Mucosa of descending colon (tissue), 3 donors: Measurements from ENCODE around the gene RNF145. TPM values are rescaled to one million over a fixed set of nuclear protein-coding genes. Genes with fewer than 3 reads are reported as not detected.
A peak's percentile ranks its signal among the peaks of the same experiment; 100 is the strongest.

Experiments used
- ATAC-seq: fragments of 200-7000 bp; cut with Tn5 transposase; one replicate; pipeline ENCODE4 v1.9.1; 2020; ENCODE audit warnings: mild to moderate bottlenecking, moderate library complexity
- DNase-seq, 3 donors: peaks; one replicate each; pipeline ENCODE4 v3.0.0-alpha.2; 2020
- H3K36me3 ChIP-seq: fragments of 200-600 bp; one replicate; pipeline ENCODE4 v1.8.0; 2021; ENCODE audit warnings: low read depth, mild to moderate bottlenecking
- H3K4me1 ChIP-seq: fragments of 200-600 bp; one replicate; pipeline ENCODE4 v1.8.0; 2021; ENCODE audit warnings: low read depth, mild to moderate bottlenecking
- H3K4me3 ChIP-seq: fragments of 200-600 bp; one replicate; pipeline ENCODE4 v1.8.0; 2021; ENCODE audit warnings: mild to moderate bottlenecking
- H3K9me3 ChIP-seq: fragments of 200-600 bp; one replicate; pipeline ENCODE4 v1.8.0; 2021; ENCODE audit warnings: mild to moderate bottlenecking
- CTCF ChIP-seq: fragments of 200-600 bp; IDR thresholded peaks from one replicate; pipeline ENCODE4 v1.8.0; 2022; ENCODE audit warnings: antibody characterized with exemption, mild to moderate bottlenecking
- intact Hi-C, 2 donors: fragments of 100-400 bp; cut with DNase I in 1 of 2; cut with micrococcal nuclease in 1 of 2; formaldehyde crosslinking; loops; one replicate each; pipeline versions ENCODE4 v1.11.0 to v1.11.1; 2022; cut with DNase I, micrococcal nuclease
- total RNA-seq, 3 donors: library from RNA; stranded (reverse); fragmentation: NEBNext Ultra II Directional in 2 of 3; extraction: Animal tissue kit (Norgen Biotek cat#: 25700) in 2 of 3; gene quantifications; one replicate each; pipeline versions ENCODE4 v1.2.1 to v1.2.4, GENCODE V29; 2021 to 2023
- donor health status: DM: no; HTN: no; CAD: no; lungs with moderate emphysema.
- donor health status: DM: no; HTN: no; CAD: no.
- donor health status: DM: no; HTN: yes; CAD: no.

RNF145 gene
- total RNA-seq, 3 donors from 2014 or later, result 50.0 to 72.6 (median 57.2) TPM

- intact Hi-C loops, result no loop called here
- no peaks in the 10 kb centered on the region for H3K4me1 ChIP-seq
- TF ChIP-seq CTCF, result no peak
These were observed 27.7 kb downstream of the RNF145 start for GRCh38 chr5:159181651-159182050.

GRCh38 chr5:159181152-159181551 lies 28.2 kb downstream of the RNF145 start:
- DNase-seq (no peak), ATAC-seq (no peak)
- no peak overlapping the region for H3K4me3 ChIP-seq
- no peaks in the 10 kb centered on the region for H3K36me3 ChIP-seq
- H3K9me3 ChIP-seq, result no peaks in the 10 kb centered on the region
- intact Hi-C loops, result no loop called here
- H3K4me1 ChIP-seq, result no peaks in the 10 kb centered on the region
- TF ChIP-seq CTCF, result no peak

More at GRCh38 chr5:159181651-159182050, 27.7 kb downstream of the RNF145 start:
- no peak overlapping the region for H3K4me3 ChIP-seq
- no peak for DNase-seq
- H3K9me3 ChIP-seq, result no peaks in the 10 kb centered on the region
- no peaks in the 10 kb centered on the region for H3K36me3 ChIP-seq
- no peak for ATAC-seq

GRCh38 chr5:159179529-159180305 lies 29.6 kb downstream of the RNF145 start:
- DNase-seq, result no peak

GRCh38 chr5:159178978-159179377 lies 30.4 kb downstream of the RNF145 start:
- H3K4me3 ChIP-seq, result no peak overlapping the region
- TF ChIP-seq CTCF, result no peak
- H3K4me1 ChIP-seq, result no peaks in the 10 kb centered on the region
- ATAC-seq, result peak; percentile 98
- intact Hi-C loops, result no loop called here
- no peak for DNase-seq
- H3K9me3 ChIP-seq, result no peaks in the 10 kb centered on the region
- no peaks in the 10 kb centered on the region for H3K36me3 ChIP-seq

More at GRCh38 chr5:159179529-159180305, 29.6 kb downstream of the RNF145 start:
- Histone ChIP-seq H3K9me3 (no peaks in the 10 kb centered on the region), H3K4me1 (no peaks in the 10 kb centered on the region), H3K4me3 (no peak overlapping the region), H3K36me3 (no peaks in the 10 kb centered on the region)
- ATAC-seq, result peak; percentile 24
- intact Hi-C loops, result no loop called here
- no peak for TF ChIP-seq CTCF

GRCh38 chr5:159175547-159175946 lies 33.8 kb downstream of the RNF145 start:
- Histone ChIP-seq H3K9me3 (no peaks in the 10 kb centered on the region), H3K36me3 (no peaks in the 10 kb centered on the region), H3K4me1 (no peaks in the 10 kb centered on the region), H3K4me3 (no peak overlapping the region)
- DNase-seq, result no peak
- no peak for ATAC-seq
- TF ChIP-seq CTCF, result no peak
- intact Hi-C loops, result no loop called here
